Effector memory CD4-positive, alpha-beta T cell (primary cell): ENCODE data around the gene CHST15.

Experiments used
- DNase-seq, 3 donors: peaks; one replicate each; pipeline ENCODE4 v3.0.0-alpha.2; 2020
- H3K27ac ChIP-seq: 2 replicates; pipeline ENCODE4 v1.7.0; 2013; ENCODE audit warnings: mild to moderate bottlenecking, low read length, moderate library complexity; ENCODE audit not compliant: insufficient read depth, poor library complexity, severe bottlenecking
- H3K27me3 ChIP-seq: replicated peaks from 2 replicates; pipeline ENCODE4 v1.7.0; 2013; ENCODE audit warnings: mild to moderate bottlenecking, low read length; ENCODE audit not compliant: insufficient read depth, control insufficient read depth, poor library complexity, severe bottlenecking
- H3K36me3 ChIP-seq: 2 replicates; pipeline ENCODE4 v1.7.0; 2013; ENCODE audit warnings: mild to moderate bottlenecking, low read length, moderate library complexity; ENCODE audit not compliant: control insufficient read depth, insufficient read depth
- H3K4me1 ChIP-seq: 2 replicates; pipeline ENCODE4 v1.7.0; 2013; ENCODE audit warnings: low read length, mild to moderate bottlenecking; ENCODE audit not compliant: control insufficient read depth, insufficient read depth, poor library complexity, severe bottlenecking
- H3K4me3 ChIP-seq: 2 replicates; pipeline ENCODE4 v1.7.0; 2013; ENCODE audit warnings: low read length, low read depth, mild to moderate bottlenecking; ENCODE audit not compliant: insufficient read depth, poor library complexity, severe bottlenecking
- H3K9me3 ChIP-seq: 2 replicates; pipeline ENCODE4 v1.7.0; 2013; ENCODE audit warnings: mild to moderate bottlenecking, low read length, moderate library complexity; ENCODE audit not compliant: control insufficient read depth

The CHST15 gene

DNA sequence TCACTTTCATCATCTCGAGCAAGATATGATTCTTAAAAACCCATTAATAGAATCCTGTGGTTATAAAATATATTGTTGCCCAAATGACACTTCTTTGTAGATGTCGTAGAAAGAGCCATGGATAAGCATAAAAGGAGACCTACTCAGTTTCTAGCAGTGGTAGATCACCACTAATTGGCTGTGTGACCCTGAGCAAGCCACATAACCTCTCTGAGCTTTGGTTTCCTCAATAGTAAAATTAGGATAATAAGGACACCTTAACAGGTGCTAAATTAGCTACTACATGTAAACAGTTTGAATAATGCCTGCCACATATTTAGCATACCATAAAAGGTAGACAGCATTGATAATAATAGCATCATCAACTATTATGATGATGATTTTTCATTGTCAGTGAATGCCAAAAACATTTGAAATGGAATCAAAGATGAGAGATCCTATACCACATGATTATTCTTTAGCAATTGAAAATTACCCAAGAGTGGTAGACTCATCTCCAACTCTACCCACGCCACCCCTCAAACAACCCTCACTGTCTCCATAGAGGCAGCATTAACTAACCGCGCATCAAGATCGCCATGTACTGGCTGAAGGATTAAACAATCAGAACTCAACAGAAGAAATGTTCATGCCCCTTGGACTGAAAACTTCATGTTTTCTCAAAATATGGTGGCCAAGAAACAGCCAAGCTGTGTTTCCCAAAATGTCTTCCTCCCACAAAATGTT, 45.8 kb downstream of the CHST15 start:
- no peak overlapping the region for H3K4me3 ChIP-seq
- no peak overlapping the region for H3K27ac ChIP-seq
- no peaks in the 10 kb centered on the region for H3K36me3 ChIP-seq
- no peaks in the 10 kb centered on the region for H3K27me3 ChIP-seq
- H3K4me1 ChIP-seq = no peaks in the 10 kb centered on the region
- H3K9me3 ChIP-seq = no peaks in the 10 kb centered on the region
- DNase-seq = no peak

DNA sequence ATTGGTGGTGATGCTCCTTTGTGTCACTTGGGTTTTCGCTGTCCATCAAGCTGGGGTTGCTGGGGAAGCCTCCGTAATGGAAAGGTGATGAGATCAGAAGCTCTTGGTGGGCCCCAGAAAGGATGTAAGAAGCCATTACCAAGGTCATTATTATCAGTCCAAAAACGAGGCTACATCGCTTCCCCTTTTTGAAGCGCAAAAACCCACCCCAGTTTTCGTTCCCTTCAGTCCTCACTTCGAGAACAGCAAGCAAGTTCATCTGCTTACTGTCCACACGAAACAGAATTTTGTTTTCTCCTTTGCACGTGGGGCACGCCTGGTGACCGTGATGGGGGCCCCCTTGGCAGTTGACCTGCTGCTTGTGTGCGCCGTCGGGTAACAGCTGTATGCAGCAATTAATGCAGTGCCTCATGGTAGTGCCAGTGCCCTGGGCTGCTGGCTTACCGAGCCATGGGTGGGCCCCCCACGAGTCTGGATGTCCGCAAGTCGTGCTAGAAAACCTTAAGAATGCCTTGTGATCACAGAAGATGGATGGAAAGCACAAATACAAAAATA, 47.5 kb downstream of the CHST15 start:
- H3K36me3 ChIP-seq = no peaks in the 10 kb centered on the region
- H3K9me3 ChIP-seq = no peaks in the 10 kb centered on the region
- no peaks in the 10 kb centered on the region for H3K4me1 ChIP-seq
- no peak for DNase-seq
- H3K4me3 ChIP-seq = no peak overlapping the region
- H3K27me3 ChIP-seq = no peaks in the 10 kb centered on the region
- no peak overlapping the region for H3K27ac ChIP-seq

DNA sequence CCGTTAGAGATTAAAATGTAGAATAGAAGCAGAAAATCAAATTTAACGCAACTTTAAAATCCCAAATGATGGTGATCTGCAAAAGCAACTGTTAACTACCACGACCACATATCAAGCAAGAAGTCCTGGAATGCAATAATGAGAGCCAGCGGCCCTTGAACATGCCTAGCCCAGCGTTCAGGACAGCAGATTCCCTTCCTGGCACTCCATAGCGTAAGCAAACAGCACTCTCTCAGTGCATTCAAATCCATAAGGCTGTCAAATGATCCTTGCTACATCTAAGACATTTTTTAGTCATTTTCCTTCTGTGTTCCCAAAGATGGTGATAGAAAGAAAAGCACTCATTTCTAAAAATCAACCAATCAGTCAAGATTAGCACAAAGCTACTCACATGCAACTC, 48.1 kb downstream of the CHST15 start:
- Histone ChIP-seq H3K4me3 (no peak overlapping the region), H3K27ac (no peak overlapping the region), H3K4me1 (no peaks in the 10 kb centered on the region), H3K9me3 (no peaks in the 10 kb centered on the region), H3K27me3 (no peaks in the 10 kb centered on the region), H3K36me3 (no peaks in the 10 kb centered on the region)
- no peak for DNase-seq

DNA sequence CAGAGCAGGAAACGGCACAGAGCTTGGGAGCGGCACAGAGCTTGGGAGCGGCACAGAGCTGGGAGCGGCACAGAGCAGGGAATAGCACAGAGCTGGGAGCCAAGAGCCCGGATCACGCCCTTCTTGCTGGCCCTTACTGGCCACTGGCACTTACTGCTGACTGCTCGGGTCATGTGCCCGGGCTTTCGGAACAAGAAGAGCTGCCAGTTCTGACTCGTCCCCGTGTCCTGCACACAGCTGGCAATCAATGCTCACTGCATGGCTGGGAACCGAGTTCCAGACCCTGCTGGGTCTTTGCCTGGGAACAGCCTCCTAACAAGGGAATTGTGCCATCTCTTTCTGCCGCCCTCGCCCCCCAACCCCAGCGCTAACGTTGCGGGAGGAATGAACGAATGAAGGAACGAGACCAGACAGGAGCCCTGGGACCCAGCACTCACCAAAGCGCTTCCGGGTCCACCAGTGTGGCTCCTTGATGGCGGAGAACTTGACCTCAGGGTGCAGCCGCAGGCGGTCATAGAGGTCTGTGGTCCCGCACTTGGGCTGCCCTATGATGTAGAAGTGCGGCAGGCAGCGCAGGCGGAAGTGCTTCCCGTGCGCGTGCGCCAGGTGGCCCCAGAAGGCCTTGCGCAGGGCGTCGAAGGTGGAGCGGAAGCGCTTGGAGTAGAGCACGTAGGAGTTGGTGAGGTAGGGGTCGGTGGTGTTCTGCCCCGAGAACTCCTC, 49.1 kb downstream of the CHST15 start:
- no peak for DNase-seq
- Histone ChIP-seq H3K27me3 (no peaks in the 10 kb centered on the region), H3K27ac (no peak overlapping the region), H3K36me3 (no peaks in the 10 kb centered on the region), H3K4me3 (no peak overlapping the region), H3K4me1 (no peaks in the 10 kb centered on the region), H3K9me3 (no peaks in the 10 kb centered on the region)

DNA sequence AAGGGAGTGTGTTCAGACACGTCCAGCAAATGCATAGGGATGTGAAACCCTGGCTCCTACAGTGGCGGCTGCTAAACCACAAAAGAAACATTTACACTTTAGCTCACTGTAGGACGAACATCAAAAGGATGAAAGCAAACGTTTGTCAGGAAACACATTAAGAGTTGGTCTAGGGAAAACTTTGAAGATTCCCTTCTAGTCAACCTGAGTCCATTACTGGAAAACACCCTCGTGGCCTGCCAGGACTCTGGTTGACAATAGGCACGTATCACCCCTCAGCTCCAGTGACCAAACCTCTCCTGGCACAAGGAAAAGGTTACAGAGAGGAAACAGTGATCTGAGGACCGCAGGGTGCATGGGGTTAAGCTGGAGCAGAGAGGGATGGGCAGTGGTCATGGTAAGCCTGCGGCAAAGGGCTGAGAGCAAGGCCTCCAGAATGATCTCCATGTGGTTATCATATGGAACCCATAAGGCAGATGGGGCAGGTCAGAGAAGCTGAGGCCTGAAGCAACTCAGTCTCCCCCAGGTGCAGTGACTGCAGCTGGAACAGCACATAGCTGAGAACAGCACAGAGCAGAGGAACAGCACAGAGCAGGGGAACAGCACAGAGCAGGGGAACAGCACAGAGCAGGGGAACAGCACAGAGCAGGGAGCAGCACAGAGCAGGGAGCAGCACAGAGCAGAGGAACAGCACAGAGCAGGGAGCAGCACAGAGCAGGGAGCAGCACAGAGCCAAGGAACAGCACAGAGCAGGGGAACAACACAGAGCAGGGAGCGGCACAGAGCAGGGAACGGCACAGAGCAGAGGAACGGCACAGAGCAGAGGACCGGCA, 49.9 kb downstream of the CHST15 start:
- Histone ChIP-seq H3K9me3 (no peaks in the 10 kb centered on the region), H3K4me3 (no peak overlapping the region), H3K4me1 (no peaks in the 10 kb centered on the region), H3K27ac (no peak overlapping the region), H3K27me3 (no peaks in the 10 kb centered on the region), H3K36me3 (no peaks in the 10 kb centered on the region)
- DNase-seq = no peak

DNA sequence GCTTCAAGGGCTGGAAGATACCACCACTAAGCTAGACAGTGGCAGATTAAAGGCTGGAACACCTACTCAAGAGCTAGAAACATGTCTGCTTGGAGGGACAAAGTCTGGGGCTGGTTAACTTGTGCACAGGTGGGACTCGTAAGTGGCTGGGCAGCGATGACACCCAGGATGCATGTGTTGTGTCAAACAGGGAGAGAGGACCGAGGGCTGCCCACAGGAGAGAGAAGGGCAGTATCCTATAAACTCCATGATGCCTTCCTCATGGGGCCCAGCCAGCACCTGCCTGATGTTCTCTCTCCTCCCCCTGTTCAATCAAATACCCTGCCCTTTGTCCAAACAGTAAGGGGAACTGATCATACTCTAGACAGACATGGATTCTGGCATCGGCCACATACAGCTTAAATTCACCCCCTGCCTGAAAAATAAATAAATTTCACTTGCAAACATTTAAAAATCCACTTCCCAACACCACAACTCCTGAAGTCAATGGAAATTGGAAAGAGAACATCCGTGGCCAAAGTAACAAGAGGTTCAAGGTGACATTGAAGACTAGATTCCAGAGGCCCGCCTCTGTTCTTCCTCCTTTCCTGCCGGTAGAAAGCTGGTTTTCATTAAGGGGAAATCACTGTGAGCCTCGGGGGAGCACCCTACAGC, 50.6 kb downstream of the CHST15 start:
- H3K4me3 ChIP-seq = no peak overlapping the region
- no peaks in the 10 kb centered on the region for H3K4me1 ChIP-seq

DNA sequence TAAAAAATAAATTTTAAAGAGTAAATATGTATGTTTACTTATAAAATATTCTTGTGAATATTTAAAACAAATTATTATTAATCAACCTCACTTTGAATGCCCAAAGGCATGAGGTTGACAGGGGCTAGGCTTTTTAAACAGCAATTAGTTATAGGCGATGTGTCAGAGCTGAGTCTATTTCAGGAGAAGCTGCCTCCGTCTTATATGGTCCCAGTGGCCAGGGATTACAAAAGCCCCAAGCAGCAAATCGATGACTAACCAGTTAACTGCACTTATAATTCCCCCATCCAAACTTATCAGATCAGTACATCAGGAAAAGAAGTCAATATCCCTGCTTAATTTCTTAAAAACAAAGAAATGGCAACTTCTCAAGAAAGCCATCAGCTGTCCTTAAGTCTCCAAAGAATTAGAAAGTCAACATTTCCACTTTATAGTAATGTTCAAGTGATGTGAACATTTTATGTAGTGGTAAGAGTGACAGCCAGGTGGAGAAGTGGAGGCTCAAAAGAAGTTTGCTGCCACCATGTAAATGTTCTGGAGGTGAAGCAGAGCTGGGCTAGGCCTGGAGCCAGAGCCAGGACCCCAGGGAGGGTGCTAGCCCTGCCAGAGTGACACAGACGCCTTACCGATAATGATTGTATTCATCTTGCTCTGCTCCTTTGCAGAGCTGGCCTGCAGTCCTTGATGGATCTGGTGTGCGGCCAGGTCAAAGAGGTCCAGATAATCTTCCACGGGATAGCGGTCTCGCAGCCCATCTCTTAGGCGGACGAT, 51.5 kb downstream of the CHST15 start:
- Histone ChIP-seq H3K36me3 (no peaks in the 10 kb centered on the region), H3K9me3 (no peaks in the 10 kb centered on the region), H3K4me1 (no peaks in the 10 kb centered on the region), H3K27me3 (no peaks in the 10 kb centered on the region), H3K27ac (no peak overlapping the region), H3K4me3 (no peak overlapping the region)
- DNase-seq = no peak

More for the DNA sequence above, 50.6 kb downstream of the CHST15 start:
- Histone ChIP-seq H3K27ac (no peak overlapping the region), H3K36me3 (no peaks in the 10 kb centered on the region), H3K27me3 (no peaks in the 10 kb centered on the region), H3K9me3 (no peaks in the 10 kb centered on the region)
- no peak for DNase-seq

DNA sequence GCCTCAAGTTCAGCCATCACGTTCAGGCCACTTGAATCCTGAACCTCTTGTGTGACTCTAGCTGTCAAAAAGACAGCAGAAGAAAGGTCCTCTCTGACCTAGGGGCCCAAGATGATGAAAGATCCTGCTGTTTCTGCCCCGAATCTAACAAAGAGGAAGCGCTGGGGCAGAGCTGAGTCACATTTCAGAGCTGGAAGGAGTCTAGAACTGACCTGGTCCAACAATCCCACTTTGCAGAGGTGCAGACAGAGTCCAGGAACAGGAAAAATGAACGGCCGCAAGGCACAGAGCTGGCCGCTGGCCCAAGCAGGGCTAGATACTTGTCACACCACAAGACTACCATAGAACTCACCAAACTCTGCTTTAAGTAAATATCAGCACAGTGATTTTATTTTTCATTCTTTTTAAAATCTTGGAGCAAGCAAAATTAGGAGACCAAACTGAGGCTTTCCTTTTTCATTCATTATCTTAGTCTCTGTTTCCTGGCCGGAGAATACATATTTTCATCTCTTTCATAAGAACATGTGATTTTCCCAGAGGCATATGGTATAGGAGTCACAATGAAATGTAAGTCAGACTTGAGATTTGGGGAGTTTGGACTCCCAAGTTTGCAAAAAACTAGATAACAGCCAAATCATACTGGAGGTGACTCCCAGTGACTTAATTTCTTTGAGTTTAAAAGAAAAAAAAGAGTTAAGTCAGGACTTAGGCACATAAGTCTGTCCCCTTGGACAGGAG, 52.8 kb downstream of the CHST15 start:
- Histone ChIP-seq H3K4me1 (no peaks in the 10 kb centered on the region), H3K9me3 (no peaks in the 10 kb centered on the region), H3K4me3 (no peak overlapping the region), H3K27ac (no peak overlapping the region), H3K36me3 (no peaks in the 10 kb centered on the region), H3K27me3 (no peaks in the 10 kb centered on the region)
- no peak for DNase-seq
